RWPE1 (cell line): ENCODE results near the gene SMARCC2.
A peak's percentile ranks its signal among the peaks of the same experiment; 100 is the strongest.

Experiments
- CTCF ChIA-PET: fragments of 350-600 bp; sonication (Branson Sonifier 250); formaldehyde crosslinking; extraction: SDS; loops from one replicate; lab custom pipeline; 2021; lab: Yijun Ruan, JAX
- POLR2A ChIA-PET: fragments of 400-600 bp; formaldehyde crosslinking; extraction: SDS; loops from one replicate; lab custom pipeline; 2020; ENCODE audit warnings: antibody characterized with exemption; ENCODE audit not compliant: low non-redundant PET; lab: Yijun Ruan, JAX
- DNase-seq: peaks from one replicate; pipeline ENCODE4 v3.0.0; 2012; ENCODE audit warnings: low spot score
- H3K27ac ChIP-seq: fragments of 450-650 bp; 2 replicates; pipeline ENCODE4 v1.5.1; 2017
- CTCF ChIP-seq: fragments of 450-650 bp; conservative IDR thresholded peaks from 2 replicates; pipeline ENCODE4 v1.5.1; 2017; ENCODE audit warnings: low read depth, mild to moderate bottlenecking

Gene SMARCC2

GRCh38 chr12:56155256-56155845 is 33.9 kb downstream of the SMARCC2 start:
- no peak for DNase-seq
- peak overlapping the region; percentile 97 for H3K27ac ChIP-seq
- ChIA-PET POLR2A (interaction anchor here (0.5 to 1.2 kb wide), 2 partner anchors 31 to 33 kb away, joined by 3 read pairs; no protein-coding TSS in a partner anchor), CTCF (no interaction called here)
- TF ChIP-seq CTCF = no peak

GRCh38 chr12:56154818-56155217 is 34.5 kb downstream of the SMARCC2 start:
- no peak for DNase-seq
- ChIA-PET POLR2A (interaction anchor here (1.2 kb wide), 1 partner anchor 34 kb away, joined by 3 read pairs; no protein-coding TSS in a partner anchor), CTCF (no interaction called here)
- H3K27ac ChIP-seq = peak overlapping the region; percentile 97
- no peak for TF ChIP-seq CTCF

DNA sequence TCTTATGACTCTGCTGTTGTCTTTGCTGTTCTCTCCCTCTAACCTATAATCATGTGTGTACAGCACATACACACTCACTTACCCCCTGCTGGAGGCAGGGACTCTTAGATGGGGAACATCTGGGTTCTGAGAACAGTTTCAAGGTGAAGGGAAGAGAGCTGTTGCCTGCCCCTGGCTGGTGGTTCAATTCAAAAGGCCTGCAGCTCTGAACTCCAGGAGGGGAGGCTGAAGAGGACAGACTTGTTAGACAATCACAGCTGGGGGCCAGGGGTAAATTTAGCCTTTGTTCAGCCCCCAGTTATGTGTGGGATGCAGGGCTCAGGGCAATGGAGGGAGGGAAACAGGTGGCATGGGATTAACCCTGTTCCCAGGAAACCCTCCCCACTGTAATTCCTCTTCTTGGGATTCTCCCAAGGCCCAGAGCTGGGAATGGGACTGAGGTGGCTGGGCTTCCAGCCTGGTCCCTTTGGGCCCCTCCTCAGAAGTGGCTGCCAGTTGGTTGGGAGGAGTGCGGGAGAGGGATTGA is 35.0 kb downstream of the SMARCC2 start:
- CTCF ChIA-PET = no interaction called here
- POLR2A ChIA-PET = no interaction called here

GRCh38 chr12:56153678-56154065 is 35.6 kb downstream of the SMARCC2 start:
- no peak for TF ChIP-seq CTCF
- peak overlapping the region; percentile 97 for H3K27ac ChIP-seq
- no peak for DNase-seq
- POLR2A ChIA-PET = no interaction called here
- CTCF ChIA-PET = no interaction called here

More for the DNA sequence above, 35.0 kb downstream of the SMARCC2 start:
- H3K27ac ChIP-seq = peak overlapping the region; percentile 97
- TF ChIP-seq CTCF = no peak
- DNase-seq = no peak

GRCh38 chr12:56152756-56153677 is 36.3 kb downstream of the SMARCC2 start:
- ChIA-PET CTCF (no interaction called here), POLR2A (no interaction called here)
- TF ChIP-seq CTCF = no peak
- H3K27ac ChIP-seq = peak overlapping the region; percentile 97
- no peak for DNase-seq

DNA sequence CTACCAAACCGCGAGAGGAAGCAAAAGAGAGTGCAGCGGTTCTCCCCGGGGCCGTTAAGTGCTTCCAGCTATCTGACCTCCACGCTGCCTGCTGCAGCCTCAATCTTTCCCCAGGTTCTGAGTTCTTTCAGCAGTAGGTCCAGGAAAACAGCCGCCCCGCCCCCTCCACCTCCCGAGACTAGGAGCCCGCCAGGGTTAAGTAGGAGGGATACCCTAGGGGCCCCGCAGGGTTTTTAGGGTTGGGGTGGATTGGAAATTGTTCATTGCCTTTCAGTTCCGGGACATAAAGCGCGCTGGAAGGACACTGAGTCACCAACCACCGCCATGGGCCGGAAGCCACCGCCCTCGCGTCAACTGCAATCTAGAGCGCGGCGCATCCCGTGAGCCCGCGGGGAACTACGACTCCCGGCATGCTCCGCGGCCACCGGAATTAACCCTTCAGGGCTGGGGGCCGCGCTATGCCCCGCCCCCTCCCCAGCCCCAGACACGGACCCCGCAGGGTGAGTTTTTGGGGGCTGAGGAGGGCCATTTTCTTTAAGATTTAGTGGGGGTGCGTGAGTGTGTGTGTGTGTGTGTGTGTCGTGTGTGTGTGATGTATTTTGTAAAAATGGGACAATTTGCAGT is 37.0 kb downstream of the SMARCC2 start, which contains the start of gene MYL6B:
TSS of gene MYL6B (plus strand) at position 456 of the 624 bp plus-strand sequence. CDS start 1,332 bp downstream, outside the sequence.
- DNase-seq = peak; percentile 91
- TF ChIP-seq CTCF = no peak
- peak within 1 kb of the TSS; percentile 97 for H3K27ac ChIP-seq
- ChIA-PET CTCF (interaction anchor here (0.6 to 1.3 kb wide), 3 partner anchors 14 to 30 kb away, joined by 4 to 6 read pairs (median 5); no protein-coding TSS in a partner anchor), POLR2A (no interaction called here)
